ENCODE results near the gene PLEKHO2.

PLEKHO2 gene

DNA sequence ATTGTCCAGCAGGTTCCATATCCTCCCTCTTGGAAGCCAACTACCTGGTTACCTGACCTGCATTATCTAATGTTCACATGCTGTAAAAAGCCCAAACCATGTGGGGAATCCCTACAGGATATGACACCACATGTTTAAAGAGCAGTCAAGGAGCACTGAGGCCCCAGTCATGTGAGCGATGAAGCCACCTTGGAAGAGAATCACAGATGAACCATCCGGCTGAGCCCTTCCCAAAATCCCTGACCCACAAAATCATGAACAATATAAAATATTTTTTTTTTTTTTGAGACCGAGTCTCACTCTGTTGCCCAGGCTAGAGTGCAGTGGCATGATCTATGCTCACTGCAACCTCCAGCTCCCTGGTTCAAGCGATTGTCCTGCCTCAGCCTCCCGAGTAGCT, 59.4 kb downstream of the PLEKHO2 start:
- H3K4me3 ChIP-seq (ENCODE audit: low read depth, low read length): no peak overlapping the region
- TF ChIP-seq, protein P1, sequence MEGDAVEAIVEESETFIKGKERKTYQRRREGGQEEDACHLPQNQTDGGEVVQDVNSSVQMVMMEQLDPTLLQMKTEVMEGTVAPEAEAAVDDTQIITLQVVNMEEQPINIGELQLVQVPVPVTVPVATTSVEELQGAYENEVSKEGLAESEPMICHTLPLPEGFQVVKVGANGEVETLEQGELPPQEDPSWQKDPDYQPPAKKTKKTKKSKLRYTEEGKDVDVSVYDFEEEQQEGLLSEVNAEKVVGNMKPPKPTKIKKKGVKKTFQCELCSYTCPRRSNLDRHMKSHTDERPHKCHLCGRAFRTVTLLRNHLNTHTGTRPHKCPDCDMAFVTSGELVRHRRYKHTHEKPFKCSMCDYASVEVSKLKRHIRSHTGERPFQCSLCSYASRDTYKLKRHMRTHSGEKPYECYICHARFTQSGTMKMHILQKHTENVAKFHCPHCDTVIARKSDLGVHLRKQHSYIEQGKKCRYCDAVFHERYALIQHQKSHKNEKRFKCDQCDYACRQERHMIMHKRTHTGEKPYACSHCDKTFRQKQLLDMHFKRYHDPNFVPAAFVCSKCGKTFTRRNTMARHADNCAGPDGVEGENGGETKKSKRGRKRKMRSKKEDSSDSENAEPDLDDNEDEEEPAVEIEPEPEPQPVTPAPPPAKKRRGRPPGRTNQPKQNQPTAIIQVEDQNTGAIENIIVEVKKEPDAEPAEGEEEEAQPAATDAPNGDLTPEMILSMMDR (IDR thresholded peaks at IDR 0.05; ENCODE audit: insufficient read depth, low read depth, low read length, missing control alignments): no peak
- no peak for DNase-seq (ENCODE audit: low read depth)

DNA sequence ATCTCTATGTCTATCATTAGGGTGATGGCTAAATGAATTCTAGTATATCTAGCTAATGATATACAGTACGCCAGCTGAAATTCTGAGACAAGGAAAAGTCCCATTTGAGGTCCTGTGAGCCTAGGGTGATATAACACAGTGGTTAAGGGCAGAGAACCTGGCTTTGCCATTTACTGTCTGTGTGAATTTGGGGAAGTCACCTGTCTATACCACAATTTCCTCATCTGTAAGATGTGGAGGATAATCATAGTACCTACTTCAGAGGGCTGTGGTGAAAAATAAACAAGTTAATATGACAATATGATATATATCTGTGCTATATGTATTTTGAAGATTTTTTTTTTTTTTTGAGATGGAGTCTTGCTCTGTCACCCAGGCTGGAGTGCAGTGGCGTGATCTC, 60.2 kb downstream of the PLEKHO2 start:
- no peak overlapping the region for H3K4me3 ChIP-seq (ENCODE audit: low read depth, low read length)
- TF ChIP-seq, protein P1 (IDR thresholded peaks at IDR 0.05; ENCODE audit: insufficient read depth, low read depth, low read length, missing control alignments): no peak
- no peak for DNase-seq (ENCODE audit: low read depth)

DNA sequence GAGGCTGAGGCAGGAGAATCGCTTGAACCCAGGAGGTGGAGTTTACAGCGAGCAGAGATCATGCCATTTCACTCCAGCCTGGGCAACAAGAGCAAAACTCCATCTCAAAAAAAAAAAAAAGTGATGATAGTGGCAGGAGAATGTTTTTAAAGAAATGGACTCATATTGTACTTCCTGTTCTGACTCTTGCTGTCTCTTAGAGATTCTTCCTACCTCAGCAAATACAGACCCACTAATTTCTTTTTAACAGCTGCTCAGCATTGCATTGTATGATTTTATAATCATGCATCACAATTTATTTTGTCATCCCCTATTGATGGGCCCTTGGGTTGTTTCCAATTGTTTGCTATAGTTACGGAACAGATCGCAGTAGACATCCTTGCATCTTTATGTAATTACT, 61.1 kb downstream of the PLEKHO2 start:
- no peak for DNase-seq (ENCODE audit: low read depth)
- TF ChIP-seq, protein P1 (IDR thresholded peaks at IDR 0.05; ENCODE audit: insufficient read depth, low read depth, low read length, missing control alignments): no peak
- no peak overlapping the region for H3K4me3 ChIP-seq (ENCODE audit: low read depth, low read length)

DNA sequence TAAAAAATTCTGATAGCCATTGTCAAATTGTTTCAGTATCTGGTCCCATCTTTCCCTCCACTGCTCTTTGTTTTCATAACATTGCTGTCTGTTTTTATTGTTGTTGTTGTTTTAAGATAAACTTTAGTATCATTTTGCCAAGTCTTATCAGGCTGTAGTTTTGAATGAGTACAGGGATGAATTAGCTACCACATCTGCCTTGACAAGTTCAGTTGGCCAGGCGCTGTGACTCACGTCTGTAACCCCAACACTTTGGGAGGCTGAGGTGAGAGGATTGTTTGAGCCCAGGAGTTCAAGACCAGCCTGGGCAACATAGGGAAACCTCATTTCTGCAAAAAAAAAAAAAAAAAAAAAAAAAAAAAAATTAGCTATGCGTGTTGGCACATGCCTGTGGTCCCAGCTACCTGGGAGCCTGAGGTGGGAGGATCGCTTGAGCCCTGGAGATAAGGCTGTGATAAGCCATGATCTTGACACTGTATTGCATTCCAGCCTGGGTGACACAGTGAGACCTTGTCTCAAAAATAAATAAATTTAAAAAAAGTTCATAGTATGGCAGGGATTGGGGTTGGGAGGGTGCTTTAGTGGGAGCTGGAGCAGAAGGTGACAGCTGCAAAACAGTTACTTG, 61.7 kb downstream of the PLEKHO2 start:
- TF ChIP-seq, protein P1 (IDR thresholded peaks at IDR 0.05; ENCODE audit: insufficient read depth, low read depth, low read length, missing control alignments): no peak
- DNase-seq (ENCODE audit: low read depth): no peak
- no peak overlapping the region for H3K4me3 ChIP-seq (ENCODE audit: low read depth, low read length)

DNA sequence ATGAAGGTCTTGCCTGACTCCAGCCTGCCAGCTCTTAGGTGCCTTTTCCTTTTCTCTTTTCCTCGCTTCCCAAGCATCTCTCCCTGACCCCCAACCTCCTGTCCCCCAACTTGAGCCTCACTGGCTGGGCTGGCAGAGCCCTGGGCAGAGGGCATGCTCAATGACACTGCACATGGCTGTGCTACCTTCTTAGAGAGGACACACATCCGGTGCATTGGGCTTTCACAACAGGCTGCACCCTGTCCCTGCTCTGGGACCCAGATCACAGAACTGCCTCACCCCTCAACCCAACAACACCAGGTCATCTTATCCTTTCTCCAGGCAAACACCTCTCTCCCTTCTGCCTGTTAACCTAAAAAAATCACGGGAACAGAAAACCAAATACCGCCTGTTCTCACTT, 62.5 kb downstream of the PLEKHO2 start:
- TF ChIP-seq, protein P1 (IDR thresholded peaks at IDR 0.05; ENCODE audit: insufficient read depth, low read depth, low read length, missing control alignments): no peak
- H3K4me3 ChIP-seq (ENCODE audit: low read depth, low read length): no peak overlapping the region
- DNase-seq (ENCODE audit: low read depth): no peak

DNA sequence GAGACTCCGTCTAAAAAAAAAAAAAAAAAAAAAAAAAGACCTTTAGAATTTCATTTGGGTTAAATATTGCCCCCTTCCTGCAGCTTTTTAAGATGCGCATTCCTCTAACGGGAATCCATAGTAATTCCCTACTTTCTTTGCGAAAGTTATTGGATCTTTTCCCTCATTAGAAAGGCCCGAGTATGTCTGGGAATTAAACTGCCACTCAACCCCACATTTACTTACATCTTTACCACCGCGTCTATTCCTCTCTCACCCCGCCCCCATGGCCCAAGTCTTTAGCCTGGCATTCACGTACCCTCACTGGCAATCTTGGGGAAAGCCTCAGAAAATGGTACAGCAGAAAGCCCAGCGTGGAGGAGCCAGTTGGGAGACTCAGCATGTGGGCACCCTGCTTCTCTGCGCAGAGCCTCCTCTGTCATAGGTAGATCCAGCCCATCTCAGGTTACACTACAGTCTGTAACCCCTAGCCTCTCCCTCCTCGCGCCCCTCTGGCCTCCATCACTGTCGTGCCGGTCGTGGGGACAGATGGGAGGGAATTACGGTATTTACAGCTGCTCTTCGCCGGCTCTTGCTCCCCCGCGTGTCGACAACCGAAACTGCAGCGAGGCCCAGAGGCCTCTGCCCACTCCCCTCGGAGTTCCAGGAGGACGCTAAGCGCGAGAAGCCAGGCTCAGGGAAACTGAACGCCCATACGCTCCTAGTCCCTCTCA, 63.6 kb downstream of the PLEKHO2 start:
- DNase-seq (ENCODE audit: low read depth): peak; percentile 81
- peak overlapping the region; percentile 13 for H3K4me3 ChIP-seq (ENCODE audit: low read depth, low read length)
- TF ChIP-seq, protein P1 (IDR thresholded peaks at IDR 0.05; ENCODE audit: insufficient read depth, low read depth, low read length, missing control alignments): peak; percentile 84

Data from GM12865 (cell line).